DOHH2 (cell line): ENCODE data around the gene GJD3.
A peak's percentile ranks its signal among the peaks of the same experiment; 100 is the strongest.

ENCODE experiments used
- H3F3A ChIP-seq: fragments of 200-600 bp; sonication (generic), shearing (Covaris generic); 2 replicates; pipeline ENCODE4 v1.6.0; 2016; ENCODE audit warnings: antibody characterized with exemption, mild to moderate bottlenecking; ENCODE audit not compliant: control insufficient read depth, insufficient read depth
- H3K27ac ChIP-seq: fragments of 200-600 bp; sonication (generic); 2 replicates; pipeline ENCODE4 v1.5.1; 2014; ENCODE audit warnings: low read depth, mild to moderate bottlenecking, low read length, moderate library complexity
- H3K27me3 ChIP-seq: fragments of 200-600 bp; sonication (generic); 2 replicates; pipeline ENCODE4 v1.6.1; 2014; ENCODE audit warnings: mild to moderate bottlenecking, low read length, mixed read lengths; ENCODE audit not compliant: control insufficient read depth
- H3K36me3 ChIP-seq: fragments of 200-600 bp; sonication (generic); 2 replicates; pipeline ENCODE4 v1.6.1; 2014; ENCODE audit warnings: mild to moderate bottlenecking, low read length, moderate library complexity, mixed read lengths; ENCODE audit not compliant: control insufficient read depth
- H3K4me1 ChIP-seq: fragments of 200-600 bp; sonication (generic); 2 replicates; pipeline ENCODE4 v1.6.1; 2014; ENCODE audit warnings: mild to moderate bottlenecking, low read length, mixed read lengths; ENCODE audit not compliant: control insufficient read depth
- H3K4me2 ChIP-seq: fragments of 200-600 bp; sonication (generic); 2 replicates; pipeline ENCODE4 v1.6.0; 2014; ENCODE audit warnings: mild to moderate bottlenecking, low read length, moderate library complexity
- H3K4me3 ChIP-seq: fragments of 200-600 bp; sonication (generic); 2 replicates; pipeline ENCODE4 v1.5.1; 2014; ENCODE audit warnings: mild to moderate bottlenecking, low read length, mixed read lengths
- H3K79me2 ChIP-seq: fragments of 200-600 bp; sonication (generic); 2 replicates; pipeline ENCODE4 v1.6.1; 2014; ENCODE audit warnings: mild to moderate bottlenecking, low read length, mixed read lengths; ENCODE audit not compliant: control insufficient read depth
- H3K9me2 ChIP-seq: fragments of 200-600 bp; sonication (generic); replicated peaks from 2 replicates; pipeline ENCODE4 v1.6.1; 2014; ENCODE audit warnings: mild to moderate bottlenecking, low read length, mixed read lengths; ENCODE audit not compliant: control insufficient read depth
- H3K9me3 ChIP-seq: fragments of 200-600 bp; sonication (generic); 2 replicates; pipeline ENCODE4 v1.6.1; 2014; ENCODE audit warnings: antibody characterized with exemption, low read length, mixed read lengths; ENCODE audit not compliant: control insufficient read depth, insufficient read depth
- H4K20me1 ChIP-seq: fragments of 200-600 bp; sonication (generic); 2 replicates; pipeline ENCODE4 v1.6.0; 2014; ENCODE audit warnings: low read depth, mild to moderate bottlenecking, antibody characterized with exemption, low read length, moderate library complexity; ENCODE audit not compliant: control insufficient read depth, insufficient read depth
- CTCF ChIP-seq: fragments of 200-600 bp; sonication (generic); IDR thresholded peaks from one replicate; pipeline ENCODE4 v1.5.1; 2014; ENCODE audit warnings: antibody characterized with exemption, mild to moderate bottlenecking, low read depth, low read length; ENCODE audit not compliant: poor library complexity, severe bottlenecking
- EZH2phosphoT487 ChIP-seq: fragments of 200-600 bp; sonication (generic); IDR thresholded peaks from 2 replicates; pipeline ENCODE4 v1.6.1; 2017; ENCODE audit warnings: borderline replicate concordance, mild to moderate bottlenecking, antibody characterized with exemption, low read length, moderate library complexity, mixed read lengths

Gene GJD3

GRCh38 chr17:40316571-40317344, 47.8 kb downstream of the GJD3 start:
- peaks cover 82% of the 10 kb centered on the region for H3K4me1 ChIP-seq
- H3K9me3 ChIP-seq, result no peaks in the 10 kb centered on the region
- H4K20me1 ChIP-seq, result 0 out of 2 replicates have a peak, but pooled peaks cover 7% of the 10 kb centered on the region
- peak overlapping the region; percentile 80 for H3K4me2 ChIP-seq
- peak overlapping the region; percentile 94 for H3K4me3 ChIP-seq
- no peaks in the 10 kb centered on the region for H3K36me3 ChIP-seq
- H3K27me3 ChIP-seq, result no peaks in the 10 kb centered on the region
- H3F3A ChIP-seq, result no peaks in the 10 kb centered on the region
- peaks cover 37% of the 10 kb centered on the region for H3K79me2 ChIP-seq
- no peak overlapping the region for H3K27ac ChIP-seq
- H3K9me2 ChIP-seq, result no peaks in the 10 kb centered on the region
- TF ChIP-seq EZH2phosphoT487 (no peak), CTCF (no peak)

GRCh38 chr17:40315678-40316570, 48.6 kb downstream of the GJD3 start:
- H3K36me3 ChIP-seq, result no peaks in the 10 kb centered on the region
- H3K4me2 ChIP-seq, result peak overlapping the region; percentile 39
- H3K4me3 ChIP-seq, result peak overlapping the region; percentile 11; the same call in 1 of the 2 replicates
- 0 out of 2 replicates have a peak, but pooled peaks cover 7% of the 10 kb centered on the region for H4K20me1 ChIP-seq
- no peaks in the 10 kb centered on the region for H3K27me3 ChIP-seq
- H3K27ac ChIP-seq, result no peak overlapping the region
- peaks cover 82% of the 10 kb centered on the region for H3K4me1 ChIP-seq
- H3K9me2 ChIP-seq, result no peaks in the 10 kb centered on the region
- peaks cover 28% of the 10 kb centered on the region for H3K79me2 ChIP-seq
- no peaks in the 10 kb centered on the region for H3F3A ChIP-seq
- no peak for TF ChIP-seq EZH2phosphoT487
- TF ChIP-seq CTCF, result no peak
- no peaks in the 10 kb centered on the region for H3K9me3 ChIP-seq

- H3K4me3 ChIP-seq, result no peak overlapping the region
- H3K27ac ChIP-seq, result no peak overlapping the region
- H3K79me2 ChIP-seq, result peaks cover 21% of the 10 kb centered on the region
Measured at GRCh38 chr17:40315206-40315605, 49.3 kb downstream of the GJD3 start.

More at GRCh38 chr17:40315206-40315605, 49.3 kb downstream of the GJD3 start:
- peak overlapping the region; percentile 39 for H3K4me2 ChIP-seq
- H3K36me3 ChIP-seq, result no peaks in the 10 kb centered on the region
- TF ChIP-seq EZH2phosphoT487 (no peak), CTCF (no peak)
- H4K20me1 ChIP-seq, result 0 out of 2 replicates have a peak, but pooled peaks cover 6% of the 10 kb centered on the region
- H3K4me1 ChIP-seq, result peaks cover 77% of the 10 kb centered on the region
- no peaks in the 10 kb centered on the region for H3F3A ChIP-seq
- no peaks in the 10 kb centered on the region for H3K9me2 ChIP-seq
- no peaks in the 10 kb centered on the region for H3K9me3 ChIP-seq
- no peaks in the 10 kb centered on the region for H3K27me3 ChIP-seq
